DND-41 (cell line): Measurements from ENCODE around the gene PYGL.

ENCODE experiments used
- ATAC-seq: fragments of 200-7000 bp; cut with Tn5 transposase; 3 replicates; pipeline ENCODE4 v1.9.1; 2021; ENCODE audit warnings: low read depth; ENCODE audit not compliant: insufficient read depth
- DNase-seq: peaks from one replicate; pipeline ENCODE4 v3.0.0-alpha.2; 2020
- H2AFZ ChIP-seq: 2 replicates; pipeline ENCODE4 v1.6.0; 2012; ENCODE audit warnings: low read depth, low read length
- H3K27ac ChIP-seq: 2 replicates; pipeline ENCODE4 v1.5.1; 2012; ENCODE audit warnings: low read length, inconsistent platforms
- H3K27me3 ChIP-seq: fragments of 200-600 bp; sonication (generic); 2 replicates; pipeline ENCODE4 v1.6.0; 2012; ENCODE audit warnings: low read length, mild to moderate bottlenecking, inconsistent platforms; ENCODE audit not compliant: insufficient read depth, poor library complexity
- H3K36me3 ChIP-seq: 2 replicates; pipeline ENCODE4 v1.5.1; 2012; ENCODE audit warnings: low read length, inconsistent platforms; ENCODE audit not compliant: insufficient read depth
- H3K4me1 ChIP-seq: 2 replicates; pipeline ENCODE4 v1.5.1; 2012; ENCODE audit warnings: mild to moderate bottlenecking, low read length; ENCODE audit not compliant: insufficient read depth
- H3K4me2 ChIP-seq: 2 replicates; pipeline ENCODE4 v1.6.0; 2012; ENCODE audit warnings: mild to moderate bottlenecking, moderate library complexity, low read length, inconsistent platforms; ENCODE audit not compliant: insufficient read depth
- H3K4me3 ChIP-seq, 2 experiments: fragments of 200-600 bp in 1 of 2; shearing (Covaris generic) in 1 of 2; 2 replicates each; pipeline ENCODE4 v1.5.1; 2012 to 2016; ENCODE audit warnings: inconsistent platforms in 2 of 2, low read length in 2 of 2, mild to moderate bottlenecking in 2 of 2, low read depth in 1 of 2, moderate library complexity in 1 of 2
- H3K79me2 ChIP-seq: 2 replicates; pipeline ENCODE4 v1.6.0; 2012; ENCODE audit warnings: low read length, inconsistent platforms; ENCODE audit not compliant: insufficient read depth
- H3K9ac ChIP-seq: 2 replicates; pipeline ENCODE4 v1.6.0; 2012; ENCODE audit warnings: low read depth, mild to moderate bottlenecking, inconsistent platforms, low read length, moderate library complexity
- H3K9me3 ChIP-seq: 2 replicates; pipeline ENCODE4 v1.5.1; 2012; ENCODE audit warnings: low read length, moderate library complexity, mild to moderate bottlenecking, inconsistent platforms; ENCODE audit not compliant: insufficient read depth, severe bottlenecking
- H4K20me1 ChIP-seq: 2 replicates; pipeline ENCODE4 v1.6.0; 2012; ENCODE audit warnings: low read length; ENCODE audit not compliant: insufficient read depth
- EZH2 ChIP-seq: IDR thresholded peaks from 3 replicates; pipeline ENCODE4 v1.6.1; 2012; ENCODE audit warnings: borderline replicate concordance, low read depth, mild to moderate bottlenecking, moderate library complexity, low read length, inconsistent platforms; ENCODE audit not compliant: severe bottlenecking
- TF ChIP-seq, protein P1 (sequence below): IDR thresholded peaks from 2 replicates; pipeline ENCODE4 v1.5.1; 2012; ENCODE audit warnings: borderline replicate concordance, low read length, moderate library complexity, mild to moderate bottlenecking; ENCODE audit not compliant: poor library complexity, severe bottlenecking; ENCODE audit errors: extremely low read depth

The PYGL gene

GRCh38 chr14:50932156-50932555 lies 12.1 kb downstream of the PYGL start:
- TF ChIP-seq, protein P1, sequence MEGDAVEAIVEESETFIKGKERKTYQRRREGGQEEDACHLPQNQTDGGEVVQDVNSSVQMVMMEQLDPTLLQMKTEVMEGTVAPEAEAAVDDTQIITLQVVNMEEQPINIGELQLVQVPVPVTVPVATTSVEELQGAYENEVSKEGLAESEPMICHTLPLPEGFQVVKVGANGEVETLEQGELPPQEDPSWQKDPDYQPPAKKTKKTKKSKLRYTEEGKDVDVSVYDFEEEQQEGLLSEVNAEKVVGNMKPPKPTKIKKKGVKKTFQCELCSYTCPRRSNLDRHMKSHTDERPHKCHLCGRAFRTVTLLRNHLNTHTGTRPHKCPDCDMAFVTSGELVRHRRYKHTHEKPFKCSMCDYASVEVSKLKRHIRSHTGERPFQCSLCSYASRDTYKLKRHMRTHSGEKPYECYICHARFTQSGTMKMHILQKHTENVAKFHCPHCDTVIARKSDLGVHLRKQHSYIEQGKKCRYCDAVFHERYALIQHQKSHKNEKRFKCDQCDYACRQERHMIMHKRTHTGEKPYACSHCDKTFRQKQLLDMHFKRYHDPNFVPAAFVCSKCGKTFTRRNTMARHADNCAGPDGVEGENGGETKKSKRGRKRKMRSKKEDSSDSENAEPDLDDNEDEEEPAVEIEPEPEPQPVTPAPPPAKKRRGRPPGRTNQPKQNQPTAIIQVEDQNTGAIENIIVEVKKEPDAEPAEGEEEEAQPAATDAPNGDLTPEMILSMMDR: no peak
- TF ChIP-seq EZH2: no peak
- H3K4me3 ChIP-seq: no peak overlapping the region
- H3K9me3 ChIP-seq: no peaks in the 10 kb centered on the region
- no peaks in the 10 kb centered on the region for H3K27me3 ChIP-seq
- DNase-seq (no peak), ATAC-seq (no peak)
- peak overlapping the region; percentile 43; the same call in 1 of the 2 replicates for H2AFZ ChIP-seq
- H3K4me2 ChIP-seq: no peak overlapping the region
- H3K36me3 ChIP-seq: no peaks in the 10 kb centered on the region
- H4K20me1 ChIP-seq: no peaks in the 10 kb centered on the region
- no peak overlapping the region for H3K27ac ChIP-seq
- no peaks in the 10 kb centered on the region for H3K79me2 ChIP-seq
- no peaks in the 10 kb centered on the region; the same call in 1 of the 2 replicates for H3K4me1 ChIP-seq
- no peak overlapping the region for H3K9ac ChIP-seq

GRCh38 chr14:50931559-50931958 lies 12.7 kb downstream of the PYGL start:
- no peaks in the 10 kb centered on the region for H4K20me1 ChIP-seq
- peaks cover 6% of the 10 kb centered on the region for H3K4me1 ChIP-seq
- H3K27me3 ChIP-seq: no peaks in the 10 kb centered on the region
- no peaks in the 10 kb centered on the region for H3K9me3 ChIP-seq
- H3K79me2 ChIP-seq: no peaks in the 10 kb centered on the region
- H3K4me2 ChIP-seq: no peak overlapping the region
- no peak overlapping the region for H3K4me3 ChIP-seq
- no peak overlapping the region for H3K9ac ChIP-seq
- no peak for ATAC-seq
- H2AFZ ChIP-seq: no peak overlapping the region
- H3K27ac ChIP-seq: no peak overlapping the region
- no peak for TF ChIP-seq EZH2
- TF ChIP-seq, protein P1: no peak
- no peak for DNase-seq
- no peaks in the 10 kb centered on the region for H3K36me3 ChIP-seq

- no peak for TF ChIP-seq EZH2
- TF ChIP-seq, protein P1: no peak
- H3K4me3 ChIP-seq: no peak overlapping the region
- H4K20me1 ChIP-seq: no peaks in the 10 kb centered on the region
- H3K79me2 ChIP-seq: no peaks in the 10 kb centered on the region
- no peak overlapping the region for H3K27ac ChIP-seq
- no peak for DNase-seq
- no peak overlapping the region for H3K9ac ChIP-seq
- H3K27me3 ChIP-seq: no peaks in the 10 kb centered on the region
- H3K9me3 ChIP-seq: no peaks in the 10 kb centered on the region
- peaks cover 6% of the 10 kb centered on the region for H3K4me1 ChIP-seq
- no peak overlapping the region for H3K4me2 ChIP-seq
- H2AFZ ChIP-seq: no peak overlapping the region
- no peaks in the 10 kb centered on the region for H3K36me3 ChIP-seq
- no peak for ATAC-seq
Measured at GRCh38 chr14:50929506-50929905, 14.8 kb downstream of the PYGL start.
